Measurements from ENCODE around the gene JUND.

Gene JUND

DNA sequence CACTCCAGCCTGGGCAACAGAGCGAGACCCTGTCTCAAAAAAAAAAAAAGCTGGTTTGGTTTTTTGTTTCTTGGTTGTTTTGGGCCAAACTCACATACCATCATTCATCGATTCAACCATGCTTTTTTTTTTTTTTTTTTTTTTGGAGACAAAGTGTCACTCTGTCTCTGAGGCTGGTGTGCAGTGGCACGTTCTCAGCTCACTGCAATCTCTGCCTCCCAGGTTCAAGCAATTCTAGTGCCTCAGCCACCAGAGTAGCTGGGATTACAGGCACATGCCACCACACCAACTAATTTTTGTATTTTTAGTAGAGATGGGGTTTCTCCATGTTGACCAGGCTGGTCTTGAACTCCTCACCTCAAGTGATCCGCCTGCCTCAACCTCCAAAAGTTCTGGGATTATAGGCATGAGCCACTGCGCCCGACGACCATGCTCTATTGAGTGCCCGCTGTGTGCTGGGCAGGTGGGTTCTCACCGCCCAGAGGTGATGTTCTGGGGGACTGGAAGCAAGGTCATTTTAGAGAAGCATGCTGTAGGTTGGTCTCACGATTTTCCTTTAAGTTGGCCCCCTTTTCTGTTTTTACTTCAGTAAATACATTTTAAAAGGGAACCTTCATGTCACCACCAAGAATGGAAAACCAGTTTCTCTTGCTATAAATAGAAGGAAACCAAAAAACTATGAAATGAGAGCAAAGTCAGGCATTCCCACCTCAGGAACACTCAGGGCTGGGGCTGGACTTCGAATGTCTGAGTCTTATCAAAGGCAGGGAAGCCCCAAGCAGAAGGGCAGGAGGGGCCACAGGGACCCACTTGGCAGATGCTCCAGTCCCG, 8.3 kb upstream of the JUND start:
- DNase-seq, result no peak

DNA sequence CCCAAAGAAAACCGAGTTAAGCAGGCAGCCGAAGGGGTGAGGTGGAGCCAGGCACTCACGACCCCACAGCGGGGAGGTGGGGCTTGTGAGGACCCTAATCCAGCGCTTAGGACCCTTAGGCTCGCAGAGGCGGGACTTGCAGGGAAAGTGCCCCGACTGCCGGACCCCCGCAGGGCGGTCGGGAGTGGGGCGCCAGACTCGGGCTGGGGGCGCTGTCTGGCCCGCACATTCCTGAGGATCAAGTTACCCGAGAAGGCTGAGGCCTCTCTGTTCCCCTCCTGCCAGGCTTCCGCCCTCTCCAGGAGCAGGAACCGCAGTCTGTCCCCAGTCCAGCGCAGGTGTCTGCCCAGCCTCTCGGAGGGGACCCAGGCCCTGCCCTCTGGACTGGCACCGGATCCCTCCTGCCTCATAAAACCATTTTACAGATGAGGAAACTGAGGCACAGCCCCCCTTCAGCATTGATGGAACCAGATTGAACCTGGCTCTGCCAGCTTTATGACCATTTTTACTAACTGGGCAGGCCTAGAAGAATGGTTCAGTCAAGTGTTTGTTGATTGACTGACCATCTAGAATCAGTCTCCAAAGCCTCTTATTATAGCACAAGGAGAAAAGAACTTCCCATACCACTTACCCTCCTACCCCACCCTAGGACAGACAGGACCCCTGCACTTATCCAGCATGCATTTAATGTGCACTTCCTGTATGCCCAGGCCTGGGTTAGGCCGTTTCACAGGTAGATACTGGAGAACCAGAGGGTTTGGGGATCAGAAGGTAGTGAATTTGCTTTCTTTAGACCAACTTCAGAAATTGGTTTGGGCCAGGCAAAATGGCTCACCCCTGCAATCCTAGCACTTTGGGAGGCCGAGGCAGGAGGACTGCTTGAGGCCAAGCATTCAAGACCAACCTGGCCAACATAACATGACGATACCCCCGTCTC, 6.7 kb upstream of the JUND start:
- DNase-seq, result peak; percentile 61

DNA sequence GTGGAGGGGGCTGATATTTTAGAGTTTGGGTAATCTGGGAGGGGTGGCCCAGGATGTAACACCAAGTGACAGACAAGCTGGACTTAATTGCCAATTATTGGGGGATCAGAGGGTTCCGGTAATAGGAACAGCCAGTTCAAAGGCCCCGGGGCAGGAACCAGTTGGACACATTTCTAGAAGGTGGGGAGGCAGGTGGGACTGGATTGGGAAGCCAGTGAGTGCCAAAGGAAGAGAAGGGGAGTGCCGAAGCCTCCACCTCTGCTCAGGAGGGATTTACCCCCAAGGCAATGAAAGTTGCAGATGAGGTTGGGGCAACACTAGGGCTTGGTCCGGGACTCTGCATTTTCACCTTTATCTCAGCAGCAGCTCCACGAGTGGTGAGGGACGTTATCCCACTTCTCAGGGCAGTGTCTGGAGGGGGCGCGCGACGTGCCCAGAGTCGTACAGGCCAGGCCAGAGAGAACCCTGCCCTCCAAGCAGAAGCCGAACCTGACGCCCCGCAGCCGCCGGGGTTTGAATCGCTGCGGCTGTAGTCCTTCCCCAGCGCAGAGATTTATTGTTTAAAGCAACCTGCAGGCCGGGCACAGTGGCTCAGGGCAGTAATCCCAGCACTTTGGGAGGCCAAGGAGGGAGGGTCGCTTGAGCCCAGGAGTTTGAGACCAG, 5.7 kb upstream of the JUND start:
- no peak for DNase-seq

DNA sequence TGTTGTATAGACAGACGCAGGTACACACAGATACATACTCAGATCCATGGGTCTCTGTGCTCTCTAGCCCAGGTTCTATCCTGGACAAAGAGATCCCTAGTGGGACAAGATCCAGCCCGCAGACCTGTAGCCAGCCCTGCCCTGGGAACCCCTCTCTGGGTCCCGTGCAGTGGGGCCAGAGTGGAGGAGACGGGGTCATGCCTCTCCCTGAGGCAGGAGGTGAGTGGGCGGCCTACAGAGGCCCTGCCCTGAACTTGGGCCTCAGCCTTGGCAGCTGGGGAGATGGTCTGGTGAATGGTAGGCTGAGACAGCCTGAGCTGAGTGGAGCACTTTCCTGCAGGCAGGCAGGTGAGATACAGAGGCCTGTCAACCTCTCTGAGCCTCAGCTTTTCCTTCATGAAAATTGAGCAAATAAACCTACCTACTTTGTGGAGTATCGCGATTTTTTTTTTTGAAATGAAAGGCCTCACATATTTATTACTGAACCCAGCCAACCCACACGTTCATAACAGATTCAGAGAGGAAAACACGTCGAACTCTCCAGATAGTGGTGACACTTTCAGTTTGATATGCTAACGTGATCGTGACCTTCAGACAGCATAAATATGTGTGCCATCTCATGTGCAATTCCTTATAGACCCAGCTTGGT, 3.4 kb upstream of the JUND start:
- DNase-seq, result no peak

DNA sequence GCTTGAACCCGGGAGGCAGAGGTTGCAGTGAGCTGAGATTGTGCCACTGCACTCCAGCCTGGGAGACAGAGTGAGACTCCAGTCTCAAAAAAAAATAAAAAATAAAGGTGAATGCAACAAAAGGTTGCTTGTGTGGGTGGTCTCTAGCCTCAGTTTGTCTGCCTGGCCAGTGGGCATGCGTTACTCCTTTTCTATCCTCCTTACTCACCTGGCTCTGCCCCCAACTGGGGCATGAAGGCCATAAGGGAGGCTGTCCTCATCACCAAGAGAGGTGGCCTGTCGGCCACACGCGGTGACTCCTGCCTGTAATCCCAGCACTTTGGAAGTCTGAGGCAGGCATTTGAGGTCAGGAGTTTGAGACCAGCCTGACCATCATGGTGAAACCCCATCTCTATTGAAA, 1.9 kb upstream of the JUND start:
- no peak for DNase-seq

DNA sequence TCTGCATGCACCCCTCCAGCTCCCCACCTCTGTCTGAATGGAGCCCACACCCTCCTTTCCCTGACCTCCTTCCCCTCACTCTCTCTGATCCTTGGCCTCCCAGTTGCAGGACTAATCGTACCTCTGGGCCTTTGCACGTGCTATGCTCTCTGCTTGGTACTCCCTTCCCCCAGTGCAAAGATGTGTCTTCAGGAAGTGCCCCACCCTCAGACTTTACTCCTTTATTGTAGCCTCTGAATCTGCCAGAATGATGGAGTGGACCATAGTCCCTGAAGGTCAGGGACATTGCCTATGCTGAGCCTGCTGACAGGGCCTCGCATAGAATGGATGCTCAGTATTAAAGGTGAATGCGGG, 1.3 kb upstream of the JUND start:
- DNase-seq, result no peak

DNA sequence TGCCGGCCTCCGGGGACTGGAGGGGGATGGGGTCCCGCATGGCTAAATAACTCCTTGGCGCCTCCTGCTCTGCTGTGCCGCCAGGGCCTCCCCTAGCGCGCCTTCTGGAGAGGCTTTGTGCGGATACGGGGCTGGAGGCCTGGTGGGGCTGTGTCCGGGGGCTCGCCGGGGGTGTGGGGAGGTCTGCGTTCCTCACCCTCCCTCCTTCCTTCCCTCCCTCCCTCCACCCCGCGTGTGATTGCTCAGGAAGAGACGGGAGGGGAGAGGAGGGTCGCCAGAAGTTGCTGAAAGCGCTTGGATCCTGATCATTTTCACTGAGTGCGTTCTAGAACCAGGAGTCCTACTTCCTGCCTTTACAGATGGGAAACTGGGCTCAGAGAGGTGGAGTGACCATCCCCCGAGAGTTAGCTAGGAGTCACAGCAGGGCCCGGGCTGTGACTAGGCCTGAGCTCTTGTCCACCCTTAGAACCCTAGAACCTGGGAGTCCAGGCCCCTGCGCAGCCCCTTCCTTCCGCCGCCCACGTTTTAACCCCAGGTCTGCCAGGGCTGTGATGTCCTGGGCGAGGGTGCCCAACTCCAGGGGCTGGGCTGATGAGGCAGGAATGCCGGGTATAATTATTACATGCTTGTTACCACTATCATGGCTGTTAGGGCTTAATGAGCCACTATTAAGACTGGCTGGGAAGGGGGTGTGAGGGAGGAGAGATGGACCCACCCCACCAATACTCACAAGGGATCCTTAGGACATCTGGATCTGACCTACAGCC, 782 bp upstream of the JUND start:
- DNase-seq, result no peak

DNA sequence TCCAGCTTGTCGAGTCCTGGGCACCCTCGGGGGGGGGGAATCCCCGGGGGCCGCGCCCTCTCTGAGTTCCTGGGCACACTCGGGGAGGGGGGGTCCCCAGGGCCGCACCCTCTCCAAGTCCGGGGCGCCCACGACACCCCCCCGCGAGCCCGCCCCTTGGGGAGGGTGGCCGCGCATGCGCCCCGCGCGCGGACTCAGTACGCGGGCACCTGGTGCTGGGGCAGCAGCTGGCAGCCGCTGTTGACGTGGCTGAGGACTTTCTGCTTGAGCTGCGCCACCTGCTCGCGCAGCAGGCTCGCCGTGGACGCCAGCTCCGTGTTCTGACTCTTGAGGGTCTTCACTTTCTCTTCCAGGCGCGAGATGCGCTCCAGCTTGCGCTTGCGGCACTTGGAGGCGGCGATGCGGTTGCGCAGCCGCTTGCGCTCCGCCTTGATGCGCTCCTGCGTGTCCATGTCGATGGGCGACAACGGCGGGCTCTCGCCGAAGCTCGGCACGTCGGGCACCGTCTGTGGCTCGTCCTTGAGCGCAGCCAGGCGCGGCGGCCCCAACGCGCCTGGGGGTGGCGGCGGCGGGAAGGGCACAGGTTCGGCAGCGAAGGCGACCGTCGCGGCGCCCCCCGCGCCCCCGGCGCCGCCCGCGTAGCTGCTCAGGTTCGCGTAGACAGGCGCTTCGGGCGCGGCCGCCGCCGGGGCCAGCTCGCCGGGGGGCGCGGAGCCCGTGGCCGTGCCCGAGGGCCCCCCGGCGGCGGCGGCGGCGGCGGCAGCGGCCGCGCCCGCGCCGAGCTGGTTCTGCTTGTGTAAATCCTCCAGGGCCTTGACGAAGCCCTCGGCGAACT, 958 bp downstream of the JUND start:
- peak; percentile 87 for DNase-seq

DNA sequence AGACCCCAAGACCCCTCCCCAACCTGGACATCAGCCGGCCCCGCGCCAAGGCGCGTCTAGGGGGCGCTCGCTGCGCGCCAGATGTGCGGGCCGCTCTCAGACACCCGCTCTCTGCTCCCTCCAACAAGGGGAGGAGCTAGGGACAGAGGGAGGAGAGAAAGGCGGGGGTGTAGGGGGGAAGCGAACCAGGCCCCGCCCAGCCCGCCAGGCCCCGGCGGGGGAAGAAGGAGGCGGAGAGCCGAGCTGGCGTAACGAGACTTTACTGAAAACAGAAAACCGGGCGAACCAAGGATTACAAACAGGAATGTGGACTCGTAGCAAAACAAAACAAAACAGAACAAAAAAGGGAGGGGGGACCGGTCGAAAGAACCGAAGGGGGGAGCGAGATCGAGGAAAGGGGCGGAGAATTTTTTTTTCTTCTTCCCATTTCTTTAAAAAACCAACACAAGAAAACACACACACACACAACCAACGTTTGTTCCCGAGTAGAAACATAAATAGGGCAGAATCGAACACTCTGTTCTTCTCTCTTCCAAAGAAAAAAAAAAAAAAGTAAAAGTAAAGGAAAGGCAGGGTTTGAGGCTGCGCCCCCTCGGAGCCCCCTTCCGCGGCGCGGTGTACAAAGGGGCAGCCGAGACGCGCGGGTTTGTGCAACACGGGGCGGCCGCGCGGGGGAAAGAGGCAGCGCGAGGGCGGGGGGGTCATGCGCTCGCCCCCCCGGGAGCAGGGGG, 1.7 kb downstream of the JUND start:
- DNase-seq, result peak; percentile 96

DNA sequence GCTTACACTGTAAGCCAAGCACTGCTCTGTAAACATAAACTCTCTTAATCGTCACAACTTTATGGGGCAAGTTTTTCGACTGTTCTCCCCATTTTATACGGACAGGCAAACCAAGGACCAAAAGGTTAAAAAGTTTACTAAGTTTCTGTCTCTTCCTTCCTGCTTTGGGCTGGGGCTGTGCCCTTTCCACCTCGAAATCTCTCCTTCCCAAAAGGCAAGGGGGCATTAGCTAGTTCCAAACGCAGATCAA, 2.2 kb downstream of the JUND start:
- DNase-seq, result no peak

DNA sequence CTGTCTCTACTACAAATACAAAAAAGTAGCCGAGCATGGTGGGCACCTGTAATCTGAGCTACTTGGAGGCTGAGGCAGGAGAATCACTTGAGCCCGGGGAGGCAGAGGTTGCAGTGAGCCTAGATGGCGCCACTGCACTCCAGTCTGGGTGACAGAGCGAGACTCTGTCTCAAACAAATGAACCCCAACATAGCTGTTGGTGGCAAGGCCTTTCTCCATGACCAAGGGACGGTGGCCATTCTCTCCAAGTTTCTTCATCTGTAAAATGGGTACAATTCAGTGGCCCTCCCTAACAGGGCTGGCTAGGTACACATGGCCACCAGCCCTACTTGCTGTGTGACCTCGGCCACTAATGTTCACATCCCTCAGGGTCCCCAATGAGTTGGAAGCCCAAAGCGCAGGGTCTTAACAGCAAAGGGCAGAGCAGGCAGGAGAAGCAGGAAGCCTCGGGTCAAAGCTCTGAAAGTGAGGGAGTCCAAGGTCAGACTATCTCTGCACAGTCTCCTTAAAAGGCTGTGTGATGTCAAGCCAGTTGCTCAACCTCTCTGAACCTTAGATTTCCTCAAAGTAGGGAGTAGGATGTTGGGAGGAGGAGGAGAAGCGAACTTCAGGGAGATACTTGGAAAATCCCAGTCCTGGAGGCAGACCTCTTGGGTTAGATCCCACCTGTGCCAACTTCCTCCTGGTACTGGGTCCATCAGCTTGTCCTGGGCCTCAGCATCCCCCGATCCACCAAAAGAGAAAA, 2.7 kb downstream of the JUND start:
- peak; percentile 63 for DNase-seq

DNA sequence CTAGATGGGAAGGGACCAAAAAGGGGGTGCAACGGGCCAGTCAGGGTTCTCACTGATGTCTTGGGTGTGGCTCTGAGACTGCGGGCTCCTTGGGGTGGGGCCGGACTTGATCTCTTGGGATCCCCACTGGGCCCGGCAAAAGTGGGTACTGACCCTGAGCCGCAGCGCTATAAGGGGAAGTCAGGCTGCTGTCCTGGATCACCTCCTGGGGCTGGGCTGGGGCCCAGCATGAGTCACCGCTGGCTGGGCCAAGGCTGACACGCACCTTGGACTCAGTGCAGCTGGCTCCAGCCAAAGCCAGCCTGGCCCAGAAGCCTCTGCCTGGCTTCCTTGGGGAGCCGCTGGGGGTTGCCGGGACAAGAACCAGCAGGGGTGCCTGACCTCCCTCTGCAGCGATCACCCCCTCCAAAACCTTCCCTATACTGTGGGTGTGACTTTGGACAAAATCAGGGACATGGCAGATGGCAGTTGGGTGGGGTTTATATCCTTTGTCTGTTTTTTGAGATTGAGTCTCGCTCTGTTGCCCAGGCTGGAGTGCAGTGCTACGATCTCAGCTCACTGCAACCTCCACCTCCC, 6.6 kb downstream of the JUND start:
- DNase-seq, result peak; percentile 92

DNA sequence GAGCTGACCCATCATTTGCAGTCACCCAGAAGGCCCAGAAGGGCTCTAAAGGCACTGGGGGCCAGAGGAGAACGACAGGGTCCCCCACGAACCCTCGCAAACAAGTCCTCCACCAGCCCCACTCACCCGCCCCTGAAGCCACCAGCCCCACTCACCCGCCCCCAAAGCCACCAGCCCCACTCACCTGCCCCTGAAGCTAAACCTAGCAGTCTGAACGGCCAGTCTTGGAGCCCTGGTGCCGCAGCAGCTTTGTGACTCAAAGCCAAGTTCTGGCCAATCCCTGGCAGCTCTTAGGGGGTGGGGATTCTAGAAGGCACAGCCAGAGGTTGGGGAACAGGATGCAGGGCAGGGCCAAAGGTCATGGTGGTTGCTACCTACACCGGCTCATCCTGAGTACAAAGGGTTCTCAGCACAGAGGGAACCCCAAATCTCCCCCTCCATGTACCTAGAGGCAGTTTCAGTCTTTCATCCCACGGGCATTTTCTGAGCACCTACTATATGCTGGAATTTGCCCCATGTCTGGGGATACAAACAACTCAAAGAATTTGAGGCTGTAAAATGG, 7.1 kb downstream of the JUND start, which contains the start of gene IQCN:
Gene IQCN, minus strand, starts transcription at position 234 of the 562 bp plus-strand sequence. CDS start 4,974 bp downstream, outside the sequence.
- DNase-seq, result peak; percentile 66

DNA sequence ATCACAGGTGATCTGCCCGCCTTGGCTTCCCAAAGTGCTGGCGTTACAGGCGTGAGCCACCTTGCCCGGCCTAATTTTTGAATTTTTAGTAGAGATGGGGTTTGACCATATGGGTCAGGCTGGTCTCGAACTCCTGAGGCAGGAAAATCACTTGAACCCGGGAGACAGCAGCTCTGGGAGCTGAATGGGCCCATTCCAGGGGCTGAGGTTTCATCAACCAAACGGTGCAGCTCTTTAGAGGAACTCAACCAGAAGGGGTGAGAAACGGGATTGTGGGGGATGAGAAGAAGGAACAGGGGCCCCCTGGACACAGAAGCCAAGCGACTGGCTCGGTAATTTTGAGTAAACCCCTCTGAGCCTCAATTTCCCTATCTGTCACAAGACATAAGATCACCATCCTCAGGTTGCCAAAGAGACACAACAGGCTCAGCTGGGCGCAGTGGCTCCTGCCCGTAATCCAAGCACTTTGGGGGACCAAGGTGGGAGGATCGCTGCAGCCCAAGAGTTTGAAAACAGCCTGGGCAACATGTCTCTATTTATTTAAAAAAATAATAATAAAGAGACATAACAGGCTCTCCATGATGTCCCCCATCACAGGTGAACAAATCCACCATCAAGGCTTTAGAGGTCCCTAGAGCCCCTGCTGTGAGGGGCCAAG, 7.7 kb downstream of the JUND start:
- DNase-seq, result no peak

DNA sequence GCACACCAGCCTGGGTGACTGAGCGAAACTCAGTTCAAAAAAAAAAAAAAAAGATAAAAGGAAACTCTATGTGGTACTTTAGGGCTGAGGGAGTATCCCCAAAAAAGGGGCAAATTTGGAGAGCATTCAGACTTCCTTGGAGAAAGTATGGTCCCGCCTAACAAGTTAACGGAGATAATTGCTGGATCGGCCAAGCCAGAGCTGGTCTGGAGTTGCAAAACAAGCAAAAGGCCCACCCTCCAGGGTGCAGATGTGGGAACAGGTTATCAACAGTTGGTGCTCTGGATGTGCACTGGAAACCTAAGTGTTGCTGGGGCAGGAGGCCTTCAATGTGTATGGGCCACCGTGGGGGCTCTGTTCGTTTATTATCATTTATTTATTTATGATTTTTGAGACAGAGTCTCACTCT, 10.0 kb downstream of the JUND start:
- no peak for DNase-seq

DNA sequence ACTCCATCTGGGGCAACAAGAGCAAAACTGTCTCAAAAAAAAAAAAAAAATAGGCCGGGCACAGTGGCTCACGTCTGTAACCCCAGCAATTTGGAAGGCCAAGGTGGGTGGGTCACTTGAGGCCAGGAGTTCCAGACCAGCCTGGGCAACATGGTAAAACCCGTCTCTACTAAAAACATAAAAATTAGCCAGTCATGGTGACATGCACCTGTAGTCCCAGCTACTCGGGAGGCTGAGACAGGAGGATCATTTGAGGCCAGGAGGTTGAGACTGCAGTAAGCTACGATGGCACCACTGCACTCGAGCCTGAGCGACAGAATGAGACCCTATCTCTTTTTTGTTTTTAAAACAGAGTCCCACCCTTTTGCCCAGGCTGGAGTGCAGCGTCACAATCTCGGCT, 11.1 kb downstream of the JUND start:
- DNase-seq, result no peak

DNA sequence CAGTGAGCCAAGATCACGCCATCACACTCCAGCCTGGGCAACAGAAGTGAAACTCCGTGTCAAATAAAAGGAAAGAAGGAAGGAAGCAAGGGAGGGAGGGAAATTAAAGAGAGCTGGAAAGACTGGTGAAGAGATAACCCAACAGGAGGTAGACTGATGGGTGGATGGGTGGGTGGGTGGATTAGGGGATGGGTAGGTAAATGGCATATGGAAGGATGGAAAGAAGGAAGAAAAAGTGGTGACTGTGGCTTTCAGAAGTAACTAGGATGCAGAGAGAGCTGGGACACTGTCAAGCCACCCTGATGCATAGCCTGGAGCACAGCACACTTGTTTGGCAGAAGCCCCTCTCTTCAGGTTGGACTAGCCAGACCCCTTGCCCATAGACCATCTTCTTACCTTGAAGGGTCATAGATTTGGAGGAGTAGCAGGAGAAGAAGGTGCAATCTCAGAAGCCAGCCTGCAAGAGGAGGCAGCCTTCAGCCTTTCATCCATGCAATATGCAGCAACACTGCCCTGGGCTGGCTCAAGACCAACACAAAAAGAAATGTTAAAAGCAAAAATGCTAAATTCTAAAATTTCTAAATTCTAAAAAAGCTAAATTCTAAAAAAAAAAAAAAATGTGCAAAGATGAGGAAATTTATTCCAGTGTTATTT, 12.2 kb downstream of the JUND start:
- DNase-seq, result no peak

Data from right forelimb (tissue), 1 donor.